AG04449 (cell line): ENCODE results near the gene ZFP91.

Source experiments
- CTCF ChIA-PET: fragments of 350-600 bp; formaldehyde crosslinking; extraction: SDS; loops from one replicate; lab custom pipeline; 2021; ENCODE audit warnings: antibody characterized with exemption; lab: Yijun Ruan, JAX
- POLR2A ChIA-PET: fragments of 400-600, 350-600 bp; formaldehyde crosslinking; extraction: SDS; loops from one replicate; lab custom pipeline; 2020; ENCODE audit warnings: antibody characterized with exemption, inconsistent platforms; lab: Yijun Ruan, JAX
- DNase-seq: peaks from one replicate; pipeline ENCODE4 v3.0.0-alpha.2; 2010; ENCODE audit warnings: low read depth, low spot score
- H3K4me3 ChIP-seq: 2 replicates; pipeline ENCODE4 v1.5.1; 2011; ENCODE audit warnings: low read depth, mild to moderate bottlenecking, control low read depth, low read length
- CTCF ChIP-seq: IDR thresholded peaks from one replicate; pipeline ENCODE4 v1.5.1; 2011; ENCODE audit warnings: mild to moderate bottlenecking, moderate library complexity, low read length, control low read depth, inconsistent platforms; ENCODE audit not compliant: insufficient read depth; ENCODE audit errors: missing control alignments

ZFP91 gene

GRCh38 chr11:58574881-58575280 is 4.0 kb upstream of the ZFP91 start:
- H3K4me3 ChIP-seq: no peak overlapping the region
- DNase-seq: no peak
- ChIA-PET POLR2A (no interaction called here), CTCF (interaction anchor here (1.2 to 5.9 kb wide), 4 partner anchors 50 to 352 kb away, joined by 3 to 44 read pairs (median 4); no protein-coding TSS in a partner anchor)
- TF ChIP-seq CTCF: no peak

- ChIA-PET CTCF (interaction anchor here (0.5 to 5.9 kb wide), 12 partner anchors 11 to 213 kb away, joined by 3 to 44 read pairs (median 5); no protein-coding TSS in a partner anchor), POLR2A (no interaction called here)
- no peak for DNase-seq
- peak within 1 kb of the TSS; percentile 93 for H3K4me3 ChIP-seq
- TF ChIP-seq CTCF: no peak
These were observed 3.4 kb upstream of the ZFP91 start, which contains the start of gene LPXN for GRCh38 chr11:58575377-58576020. TSS of gene LPXN (minus strand) at chr11:58575856. CDS start at chr11:58575772, 84 bp downstream.

GRCh38 chr11:58576887-58577471 is 1.9 kb upstream of the ZFP91 start:
- CTCF ChIA-PET: interaction anchor here (0.5 to 5.9 kb wide), 26 partner anchors 10 to 1050 kb away, joined by 3 to 44 read pairs (median 4); partner anchors contain the start of gene CNTF
- peak; percentile 24 for TF ChIP-seq CTCF
- DNase-seq: no peak
- POLR2A ChIA-PET: interaction anchor here (0.6 to 1.6 kb wide), 3 partner anchors 10 to 90 kb away, joined by 3 read pairs; no protein-coding TSS in a partner anchor
- peak overlapping the region; percentile 93 for H3K4me3 ChIP-seq

GRCh38 chr11:58577555-58578135 is 1.2 kb upstream of the ZFP91 start:
- CTCF ChIA-PET: interaction anchor here (0.5 to 5.9 kb wide), 19 partner anchors 10 to 481 kb away, joined by 3 to 44 read pairs (median 4); partner anchors contain the start of gene CNTF
- POLR2A ChIA-PET: interaction anchor here (1.1 to 1.6 kb wide), 2 partner anchors 9 to 51 kb away, joined by 3 read pairs; no protein-coding TSS in a partner anchor
- peak; percentile 65 for DNase-seq

GRCh38 chr11:58578136-58578634 is 678 bp upstream of the ZFP91 start:
- TF ChIP-seq CTCF: no peak
- CTCF ChIA-PET: interaction anchor here (0.9 to 5.9 kb wide), 12 partner anchors 11 to 323 kb away, joined by 3 to 44 read pairs (median 6); no protein-coding TSS in a partner anchor
- POLR2A ChIA-PET: interaction anchor here (1.1 to 1.6 kb wide), 2 partner anchors 8 to 50 kb away, joined by 3 read pairs; no protein-coding TSS in a partner anchor
- DNase-seq: peak; percentile 93
- peak overlapping the region; percentile 93 for H3K4me3 ChIP-seq

More at GRCh38 chr11:58577555-58578135, 1.2 kb upstream of the ZFP91 start:
- H3K4me3 ChIP-seq: peak overlapping the region; percentile 93
- no peak for TF ChIP-seq CTCF
